Measurements from ENCODE around the gene PLEKHG1. TPM values are rescaled to one million over a fixed set of nuclear protein-coding genes. Genes with fewer than 3 reads are reported as not detected.
A peak's percentile ranks its signal among the peaks of the same experiment; 100 is the strongest.

The PLEKHG1 gene
- total RNA-seq, 1 donor from 2014 or later: 42.2 TPM

- TF ChIP-seq CTCF (IDR thresholded peaks at IDR 0.05; ENCODE audit: unreplicated experiment): no peak
- Mint-ChIP-seq H3K4me1 (ENCODE audit: low read depth) (peaks cover 51% of the 10 kb centered on the region), H3K9me3 (ENCODE audit: low read depth) (no peaks in the 10 kb centered on the region), H3K27me3 (no peaks in the 10 kb centered on the region), H3K27ac (no peak overlapping the region), H3K36me3 (ENCODE audit: insufficient read depth) (peaks cover 3% of the 10 kb centered on the region), H3K4me3 (ENCODE audit: low read depth) (no peak overlapping the region)
- no peak for DNase-seq (ENCODE audit: low spot score, unreplicated experiment)
Measured at GRCh38 chr6:150616586-150616985, 16.9 kb downstream of the PLEKHG1 start.

GRCh38 chr6:150617062-150617461 lies 17.4 kb downstream of the PLEKHG1 start:
- Mint-ChIP-seq H3K36me3 (ENCODE audit: insufficient read depth) (peaks cover 5% of the 10 kb centered on the region), H3K9me3 (ENCODE audit: low read depth) (no peaks in the 10 kb centered on the region), H3K27ac (peak overlapping the region; percentile 90), H3K27me3 (no peaks in the 10 kb centered on the region), H3K4me3 (ENCODE audit: low read depth) (no peak overlapping the region), H3K4me1 (ENCODE audit: low read depth) (peaks cover 53% of the 10 kb centered on the region)
- DNase-seq (ENCODE audit: low spot score, unreplicated experiment): no peak
- TF ChIP-seq CTCF (IDR thresholded peaks at IDR 0.05; ENCODE audit: unreplicated experiment): no peak

GRCh38 chr6:150617496-150618460 lies 18.1 kb downstream of the PLEKHG1 start:
- no peaks in the 10 kb centered on the region for H3K27me3 Mint-ChIP-seq
- no peak for TF ChIP-seq CTCF (IDR thresholded peaks at IDR 0.05; ENCODE audit: unreplicated experiment)
- H3K9me3 Mint-ChIP-seq (ENCODE audit: low read depth): no peaks in the 10 kb centered on the region
- H3K4me3 Mint-ChIP-seq (ENCODE audit: low read depth): peak overlapping the region; percentile 56
- peaks cover 5% of the 10 kb centered on the region for H3K36me3 Mint-ChIP-seq (ENCODE audit: insufficient read depth)
- DNase-seq (ENCODE audit: low spot score, unreplicated experiment): no peak
- peak overlapping the region; percentile 90 for H3K27ac Mint-ChIP-seq
- peaks cover 52% of the 10 kb centered on the region for H3K4me1 Mint-ChIP-seq (ENCODE audit: low read depth)

- TF ChIP-seq CTCF (IDR thresholded peaks at IDR 0.05; ENCODE audit: unreplicated experiment): no peak
- no peak for DNase-seq (ENCODE audit: low spot score, unreplicated experiment)
- no peaks in the 10 kb centered on the region for H3K27me3 Mint-ChIP-seq
- H3K4me3 Mint-ChIP-seq (ENCODE audit: low read depth): no peak overlapping the region
- peaks cover 49% of the 10 kb centered on the region for H3K4me1 Mint-ChIP-seq (ENCODE audit: low read depth)
- no peak overlapping the region for H3K27ac Mint-ChIP-seq
- no peaks in the 10 kb centered on the region for H3K9me3 Mint-ChIP-seq (ENCODE audit: low read depth)
- peaks cover 11% of the 10 kb centered on the region for H3K36me3 Mint-ChIP-seq (ENCODE audit: insufficient read depth)
Measured at GRCh38 chr6:150619275-150619674, 19.6 kb downstream of the PLEKHG1 start.

- Mint-ChIP-seq H3K36me3 (ENCODE audit: insufficient read depth) (peaks cover 12% of the 10 kb centered on the region), H3K9me3 (ENCODE audit: low read depth) (no peaks in the 10 kb centered on the region), H3K27me3 (no peaks in the 10 kb centered on the region), H3K4me3 (ENCODE audit: low read depth) (peak overlapping the region; percentile 43), H3K4me1 (ENCODE audit: low read depth) (peaks cover 43% of the 10 kb centered on the region), H3K27ac (peak overlapping the region; percentile 76)
- DNase-seq (ENCODE audit: low spot score, unreplicated experiment): no peak
- TF ChIP-seq CTCF (IDR thresholded peaks at IDR 0.05; ENCODE audit: unreplicated experiment): no peak
Measured at GRCh38 chr6:150620244-150620643, 20.6 kb downstream of the PLEKHG1 start.

Measured in progenitor cell of endocrine pancreas (in vitro differentiated cells).